HG02678 (cell line): ENCODE data around the gene AFAP1L2.

Experiments
- ATAC-seq: cut with Tn5 transposase; IDR thresholded peaks from one replicate; pipeline ENCODE4 v1.9.1; 2021; ENCODE audit warnings: mild to moderate bottlenecking, moderate library complexity; ENCODE audit not compliant: unreplicated experiment

Gene AFAP1L2

DNA sequence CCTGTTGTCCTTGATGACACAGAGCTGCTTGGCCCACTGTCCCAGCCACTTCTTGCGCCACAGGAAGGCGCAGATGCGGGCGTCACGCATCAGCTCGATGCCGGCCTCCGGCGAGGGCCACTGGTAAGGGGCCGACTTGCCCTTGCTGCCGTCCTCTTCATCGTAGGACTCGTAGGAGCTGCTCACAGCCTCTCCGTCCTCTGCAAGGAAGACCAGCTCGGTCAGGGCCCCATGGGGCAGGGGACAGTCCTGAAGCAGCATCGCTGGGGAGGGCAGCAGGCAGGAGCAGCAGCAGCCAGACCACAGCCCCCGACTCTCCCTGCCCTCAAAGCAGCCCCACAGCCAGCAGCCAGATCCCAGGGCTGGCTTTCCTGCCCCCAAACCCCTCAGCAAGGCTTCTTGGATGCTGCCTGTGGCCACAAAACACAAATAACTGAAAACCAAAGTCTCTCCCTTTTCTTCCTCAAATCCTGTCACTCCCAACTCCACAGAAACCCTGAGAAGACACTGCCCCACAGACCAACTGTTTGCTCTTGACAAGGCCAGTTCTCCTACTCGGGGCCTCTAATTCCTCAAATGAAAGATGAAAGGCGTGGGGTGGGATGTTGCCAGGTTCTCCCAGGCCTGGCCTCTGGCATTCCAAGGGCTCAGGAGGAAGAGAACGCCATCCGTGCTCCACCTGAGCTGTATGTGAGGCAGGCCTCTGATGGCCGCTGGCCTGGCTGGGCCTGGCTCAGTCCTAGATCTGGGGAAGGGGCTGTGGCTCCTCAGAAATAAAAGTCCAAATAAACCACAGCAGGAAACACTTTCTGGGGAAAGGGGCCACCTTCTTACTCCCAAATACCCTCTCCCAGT, 88.5 kb downstream of the AFAP1L2 start:
- no peak for ATAC-seq

DNA sequence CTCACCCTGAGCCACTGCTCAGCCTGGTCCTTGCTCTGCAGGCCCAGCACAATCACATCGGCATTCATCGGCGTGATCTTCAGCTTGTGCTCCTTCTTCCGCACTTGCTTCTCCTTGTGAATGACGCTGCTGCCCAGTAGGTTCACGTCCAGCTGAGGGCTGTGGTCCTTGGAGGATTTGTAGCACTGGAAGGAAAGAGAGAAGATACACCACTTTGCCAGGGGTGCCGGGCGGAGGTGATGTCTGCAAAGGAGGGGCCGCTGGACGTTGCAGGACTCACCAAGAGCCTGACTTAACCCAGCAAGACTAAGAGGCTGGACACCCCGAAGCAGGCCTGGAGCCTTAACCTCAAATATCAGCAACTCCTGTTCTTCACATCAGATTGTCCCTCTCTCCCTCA, 90.4 kb downstream of the AFAP1L2 start:
- ATAC-seq, result no peak

DNA sequence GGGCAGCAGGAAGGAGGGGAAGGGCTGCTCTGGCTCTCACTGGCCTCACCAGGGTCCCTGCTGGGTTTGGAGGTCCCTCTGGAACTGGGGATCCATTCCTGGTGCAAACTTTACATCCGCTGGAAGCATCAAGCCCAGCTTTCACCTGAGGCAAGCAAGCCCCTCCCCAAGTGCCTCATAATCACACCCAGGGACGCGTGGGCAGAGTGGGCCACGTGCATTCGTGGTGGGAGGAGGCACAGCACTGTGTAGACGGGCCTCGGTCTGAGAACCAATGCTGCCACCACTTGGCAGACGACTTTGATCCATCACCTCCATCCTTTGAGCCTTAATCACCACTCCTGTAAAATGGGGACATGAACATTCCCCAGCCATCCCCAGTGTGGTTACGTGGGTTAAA, 91.2 kb downstream of the AFAP1L2 start:
- no peak for ATAC-seq

DNA sequence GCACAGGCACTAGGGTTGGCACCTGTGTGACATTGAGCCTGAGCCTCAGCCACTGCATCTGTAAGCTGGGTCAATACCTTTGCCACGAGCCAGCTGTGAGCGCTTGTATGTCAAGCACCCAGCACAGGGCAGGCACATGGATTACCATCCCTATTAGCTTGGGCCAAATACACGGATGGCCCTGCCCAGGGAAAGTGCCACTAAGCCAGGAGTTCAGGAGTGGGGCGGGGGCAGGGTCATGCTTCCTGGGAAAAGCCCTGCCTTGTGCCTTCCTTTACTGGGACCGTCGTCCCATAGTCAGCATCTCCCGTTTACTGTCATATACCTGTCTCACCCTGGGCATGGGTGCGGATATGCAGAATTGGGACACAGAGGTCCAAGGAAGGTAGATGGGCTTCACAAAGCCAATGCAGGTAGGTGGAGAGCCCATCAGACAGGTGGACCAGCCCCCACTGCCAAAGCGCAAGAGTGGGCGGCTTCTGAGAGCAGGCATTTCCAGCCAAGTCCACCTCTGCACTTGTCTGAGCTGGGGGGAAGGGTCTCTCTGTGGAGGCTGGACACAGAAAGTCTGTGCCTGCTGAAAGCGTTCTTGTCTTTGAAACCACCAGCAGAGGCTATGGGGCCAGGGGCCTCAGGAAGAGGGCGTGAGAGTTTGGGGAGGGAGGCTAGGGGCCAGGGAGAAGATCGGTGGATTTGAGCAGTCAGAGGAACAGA, 92.6 kb downstream of the AFAP1L2 start:
- ATAC-seq, result no peak

DNA sequence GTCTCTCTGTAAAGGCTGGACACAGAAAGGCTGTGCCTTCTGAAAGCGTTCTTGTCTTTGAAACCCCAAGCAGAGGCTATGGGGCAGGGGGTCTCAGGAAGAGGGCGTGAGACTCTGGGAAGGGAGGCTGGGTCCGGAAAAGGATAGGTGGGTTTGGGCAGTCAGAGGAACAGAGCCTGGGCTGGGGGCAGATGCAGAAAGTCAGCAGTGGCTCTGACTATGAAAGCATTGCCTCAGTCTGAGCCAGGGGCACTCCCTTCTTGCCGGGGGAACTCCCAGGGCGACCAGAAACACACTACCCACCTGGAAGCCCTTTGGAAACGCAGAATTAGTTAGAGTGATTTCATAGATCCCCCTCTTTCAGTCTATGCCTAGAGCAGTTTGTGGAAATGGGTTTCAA, 93.3 kb downstream of the AFAP1L2 start:
- ATAC-seq, result no peak

DNA sequence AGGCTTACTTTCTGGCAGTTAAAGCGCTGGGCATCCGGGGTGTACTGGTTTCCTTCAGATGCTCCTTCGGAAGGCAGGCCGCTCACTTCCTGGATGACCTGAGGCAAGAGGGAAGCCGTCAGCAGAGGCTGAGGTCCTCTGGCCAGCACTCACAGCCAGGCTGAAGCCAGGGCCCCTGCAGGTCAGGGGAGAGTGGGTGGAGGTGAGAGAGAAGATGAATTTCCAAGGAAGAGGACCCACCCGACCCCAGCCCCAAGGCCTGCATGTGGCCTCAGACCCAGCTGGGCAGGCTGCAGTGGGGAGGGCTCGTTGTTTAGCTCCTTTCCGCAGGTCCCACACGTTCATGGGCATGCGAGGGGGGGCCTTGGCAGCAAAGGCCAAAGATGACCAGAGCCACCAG, 94.0 kb downstream of the AFAP1L2 start:
- no peak for ATAC-seq

DNA sequence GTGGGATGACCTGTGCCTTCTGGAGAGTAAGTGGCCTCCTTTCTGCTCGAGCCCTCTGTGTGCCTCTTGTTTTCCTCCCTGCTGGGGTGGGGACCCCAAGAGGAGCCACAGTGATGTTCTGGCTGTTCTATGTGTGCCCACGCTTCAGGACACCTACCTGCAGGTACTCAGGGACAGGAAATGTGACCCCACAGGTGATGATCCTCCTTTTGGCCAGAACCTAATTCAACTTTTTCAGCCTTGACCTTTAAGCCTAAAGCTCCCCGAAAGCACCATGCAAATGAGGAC, 95.0 kb downstream of the AFAP1L2 start:
- no peak for ATAC-seq

DNA sequence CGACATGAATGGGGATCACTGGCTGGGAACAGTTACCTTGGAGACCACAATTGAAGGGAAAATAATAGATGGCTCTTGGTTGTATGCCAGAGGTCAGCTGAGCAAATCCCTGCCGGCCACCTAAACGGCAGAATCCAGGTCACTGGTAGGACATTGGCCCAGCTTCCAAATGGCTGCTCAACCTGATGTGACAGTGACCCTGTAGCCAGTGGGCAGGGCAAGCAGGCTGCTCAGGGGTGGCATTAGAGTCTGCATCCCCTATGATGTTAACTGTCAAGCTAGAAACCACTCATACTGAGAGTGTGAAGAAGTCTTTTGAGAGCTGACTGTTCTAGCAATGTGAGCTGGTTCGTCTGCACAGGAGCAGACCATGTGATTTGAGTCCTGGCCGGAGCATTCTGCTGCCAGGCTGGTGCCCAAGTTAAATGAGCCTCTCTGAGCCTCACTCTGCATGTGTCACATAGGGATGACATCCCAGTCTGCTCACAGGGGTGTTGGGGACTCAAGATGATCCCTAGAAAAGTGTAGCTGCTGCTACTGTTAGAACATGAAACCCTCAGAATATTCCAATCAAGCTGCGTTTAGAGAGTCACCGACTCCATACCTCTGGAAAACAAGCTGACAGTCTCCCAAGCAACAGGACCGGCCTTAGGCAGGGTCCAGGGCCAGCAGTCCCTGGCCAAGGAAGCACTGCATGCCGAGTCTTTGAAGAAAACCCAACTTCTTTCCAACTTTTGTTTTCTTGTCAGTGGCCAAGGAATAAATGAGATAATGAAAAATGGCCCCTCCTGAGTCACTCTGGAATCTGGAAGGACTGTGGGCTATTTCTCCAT, 95.6 kb downstream of the AFAP1L2 start:
- no peak for ATAC-seq

DNA sequence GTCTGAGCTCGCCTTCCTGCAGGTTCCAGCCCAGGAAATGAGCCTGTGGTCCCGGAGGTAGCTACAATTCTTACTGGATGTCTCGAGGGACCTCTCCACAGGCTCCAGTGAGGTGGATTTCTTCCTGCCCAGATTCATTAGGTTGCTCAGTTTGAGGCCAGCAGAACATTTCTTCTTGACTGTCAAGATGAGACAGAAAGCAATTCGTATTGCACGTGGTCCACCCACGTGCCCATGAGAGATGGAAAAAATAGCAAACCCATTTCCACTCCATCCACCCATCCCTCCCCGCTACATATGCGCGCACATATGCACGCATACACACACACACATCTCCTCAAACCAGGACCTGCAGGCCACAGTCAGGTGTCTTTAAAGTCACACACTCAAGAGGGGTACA, 96.6 kb downstream of the AFAP1L2 start:
- no peak for ATAC-seq

DNA sequence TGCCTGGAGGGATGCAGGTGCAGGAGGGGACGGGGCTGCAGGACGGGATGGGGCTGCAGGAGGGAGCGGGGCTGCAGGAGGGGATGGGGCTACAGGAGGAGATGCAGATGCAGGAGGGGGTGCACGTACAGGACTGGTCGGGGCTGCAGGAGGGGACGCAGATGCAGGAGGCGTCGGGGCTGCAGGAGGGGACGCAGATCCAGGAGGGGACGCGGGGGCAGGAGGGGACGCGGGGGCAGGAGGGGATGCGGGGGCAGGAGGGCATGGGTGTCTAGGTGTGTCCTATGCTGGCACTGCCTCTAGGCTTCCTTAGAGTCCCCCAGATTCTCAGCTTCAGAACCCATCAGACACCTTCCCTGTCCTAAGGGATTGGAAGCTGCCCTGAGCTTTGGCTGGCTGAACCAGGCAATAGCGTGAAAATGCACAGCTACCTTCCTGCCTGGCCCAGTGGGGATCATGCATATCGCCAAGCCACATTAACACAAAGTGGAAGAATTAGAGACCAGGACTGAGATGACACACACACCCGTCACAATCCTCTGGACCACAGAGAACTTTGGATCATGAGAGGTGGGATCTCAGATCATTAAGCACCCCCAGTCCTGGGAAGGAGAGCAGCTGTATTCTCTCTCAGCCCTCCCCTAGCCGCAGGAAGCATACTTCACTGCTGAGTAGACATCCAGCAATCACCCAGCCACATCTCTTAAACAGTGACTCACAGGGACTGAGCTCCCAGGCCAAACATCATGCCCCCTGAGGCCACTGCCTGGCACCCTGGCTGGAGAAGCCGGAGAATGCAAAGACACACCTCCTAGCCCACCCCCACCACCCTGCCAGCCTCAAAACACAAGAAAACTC, 98.0 kb downstream of the AFAP1L2 start:
- no peak for ATAC-seq

DNA sequence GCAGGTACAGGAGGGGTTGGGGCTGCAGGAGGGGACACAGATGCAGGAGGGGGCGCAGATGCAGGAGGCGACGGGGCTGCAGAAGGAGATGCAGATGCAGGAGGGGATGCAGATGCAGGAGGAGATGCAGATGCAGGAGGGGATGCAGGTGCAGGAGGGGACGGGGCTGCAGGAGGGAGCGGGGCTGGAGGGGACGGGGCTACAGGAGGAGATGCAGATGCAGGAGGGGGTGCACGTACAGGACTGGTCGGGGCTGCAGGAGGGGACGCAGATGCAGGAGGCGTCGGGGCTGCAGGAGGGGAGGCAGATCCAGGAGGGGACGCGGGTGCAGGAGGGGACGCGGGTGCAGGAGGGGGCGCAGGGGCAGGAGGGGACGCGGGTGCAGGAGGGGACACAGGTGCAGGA, 98.8 kb downstream of the AFAP1L2 start:
- ATAC-seq, result no peak

DNA sequence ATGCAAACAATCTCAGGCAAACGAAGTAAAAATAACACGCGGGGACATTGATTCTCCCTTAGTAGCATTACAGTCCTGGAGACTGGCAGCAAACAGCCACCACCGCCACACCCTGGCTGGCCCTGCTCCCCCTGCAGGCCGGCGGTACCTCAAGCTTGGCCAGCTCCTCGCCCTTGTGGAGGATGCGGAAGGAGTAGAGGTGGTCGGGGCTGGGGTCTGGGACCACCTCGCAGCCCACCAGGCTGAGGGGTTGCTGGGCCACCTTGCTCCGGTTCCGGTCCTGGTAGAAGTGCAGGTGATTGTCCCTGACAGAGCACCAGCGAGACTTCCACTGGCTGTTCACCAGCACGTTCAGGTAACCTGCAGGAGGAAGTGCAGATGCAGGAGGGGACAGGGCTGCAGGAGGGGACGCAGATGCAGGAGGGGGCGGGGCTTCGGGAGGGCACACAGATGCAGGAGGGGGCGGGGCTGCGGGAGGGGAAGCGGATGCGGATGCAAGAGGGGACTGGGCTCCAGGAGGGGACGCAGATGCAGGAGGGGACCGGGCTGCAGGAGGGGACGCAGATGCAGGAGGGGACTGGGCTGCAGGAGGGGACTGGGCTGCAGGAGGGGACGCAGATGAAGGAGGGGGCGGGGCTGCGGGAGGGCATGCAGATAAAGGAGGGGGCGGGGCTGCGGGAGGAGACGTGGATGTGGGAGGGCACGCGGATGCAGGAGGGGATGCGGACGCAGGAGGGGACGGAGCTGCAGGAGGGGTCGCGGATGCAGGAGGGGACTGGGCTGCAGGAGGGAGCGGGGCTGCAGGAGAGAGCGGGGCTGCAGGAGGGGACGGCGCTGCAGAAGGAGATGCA, 99.5 kb downstream of the AFAP1L2 start:
- ATAC-seq, result peak; percentile 63

DNA sequence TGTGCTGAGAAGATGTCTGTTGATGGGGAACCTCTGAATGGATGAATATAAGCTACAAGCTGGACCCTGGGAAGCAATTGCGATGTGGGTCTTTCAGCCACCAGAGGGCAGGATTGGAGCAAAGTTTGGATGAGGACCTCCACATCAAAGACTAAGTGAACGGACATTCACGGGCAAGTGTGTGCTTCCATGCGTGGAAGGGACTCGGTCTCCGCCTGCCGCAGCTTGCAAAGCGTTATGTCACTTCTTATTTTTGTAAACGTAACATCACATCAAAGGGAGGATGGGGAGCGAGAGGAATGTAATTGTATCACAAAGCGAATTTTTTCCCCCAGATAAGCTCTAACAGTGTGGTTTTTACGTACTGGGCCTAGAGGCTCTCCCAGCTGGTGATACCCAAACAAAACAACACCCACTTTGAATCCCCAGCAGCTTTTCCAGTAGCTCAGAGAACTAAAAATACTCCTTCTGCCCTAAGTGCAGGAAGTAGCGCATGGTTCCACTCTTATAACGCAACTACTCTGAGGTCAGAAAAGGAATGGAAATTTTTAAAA, 100.2 kb downstream of the AFAP1L2 start:
- ATAC-seq, result peak; percentile 82

DNA sequence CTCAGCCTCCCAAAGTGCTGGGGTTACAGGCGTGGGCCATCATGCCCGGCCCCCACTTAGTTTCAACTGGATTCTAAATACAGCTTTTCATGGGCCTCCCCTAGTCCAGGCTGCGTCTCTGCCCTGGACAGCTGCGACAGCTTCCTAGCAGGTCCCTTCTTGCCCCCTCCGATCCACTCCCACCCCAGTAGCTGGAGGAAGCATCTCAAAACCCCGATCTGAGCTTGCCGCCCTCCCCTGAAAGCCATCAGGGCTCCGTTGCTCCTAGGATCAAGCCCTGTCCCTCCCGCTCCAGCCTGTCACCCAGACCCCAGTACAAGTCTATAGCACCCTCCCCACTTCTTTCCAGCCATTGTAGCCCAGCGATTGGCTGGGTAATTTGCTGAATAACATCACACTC, 100.7 kb downstream of the AFAP1L2 start:
- no peak for ATAC-seq

DNA sequence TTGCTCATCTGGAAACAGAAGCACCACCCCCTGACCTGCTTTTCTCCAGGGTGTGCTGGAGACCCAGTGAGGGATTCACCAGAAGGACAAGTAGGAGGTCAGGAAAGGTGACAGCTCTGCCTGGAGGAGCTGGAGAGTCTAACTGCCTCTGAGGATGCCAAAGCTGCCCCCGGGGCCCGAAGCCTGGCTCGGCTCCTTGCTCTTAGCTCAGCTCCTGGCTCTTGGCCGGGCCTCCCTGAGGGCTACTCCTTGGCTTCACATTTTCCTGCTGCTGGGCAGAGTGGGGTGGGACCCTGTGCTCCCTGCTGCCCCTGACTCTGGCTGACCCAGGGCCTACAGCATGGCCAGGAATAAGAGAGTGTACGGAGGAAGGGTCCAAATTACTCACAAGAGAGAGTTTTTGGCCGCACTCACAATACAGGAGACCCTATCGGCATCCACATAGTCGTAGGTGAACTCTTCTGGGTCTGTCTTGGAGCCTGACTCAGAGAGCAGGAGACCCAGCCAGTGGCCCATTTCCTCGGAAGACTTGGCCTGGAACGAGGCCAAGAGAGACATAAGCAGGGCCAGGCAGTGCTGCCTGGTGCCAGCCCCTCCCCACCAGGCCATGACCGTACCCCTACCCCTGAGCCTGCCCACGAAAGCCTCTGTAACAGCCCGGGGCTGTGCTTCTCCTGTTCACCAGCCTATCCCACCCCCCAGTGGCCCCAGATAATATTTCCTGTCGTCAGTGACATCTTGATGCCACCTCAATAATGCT, 102.2 kb downstream of the AFAP1L2 start:
- ATAC-seq, result no peak

DNA sequence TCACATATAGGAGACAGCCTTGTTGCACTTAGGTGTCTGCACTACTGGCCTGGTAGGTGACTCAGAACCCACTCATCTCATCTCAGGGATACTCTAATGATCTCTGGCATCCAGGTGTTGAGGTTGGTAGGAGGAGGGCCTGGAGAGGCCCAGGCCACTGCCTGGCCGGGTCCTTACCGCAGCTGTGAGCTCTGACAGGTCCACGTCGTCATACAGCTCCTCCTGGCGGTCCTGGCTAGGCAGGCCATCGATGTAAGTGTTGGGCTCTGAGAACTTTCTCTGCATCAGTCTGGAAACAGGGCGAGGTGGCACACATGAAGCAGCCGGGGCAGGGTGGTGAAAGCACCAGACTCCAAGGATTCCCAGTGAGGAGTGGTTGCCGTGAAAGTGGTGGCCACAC, 103.1 kb downstream of the AFAP1L2 start:
- no peak for ATAC-seq

DNA sequence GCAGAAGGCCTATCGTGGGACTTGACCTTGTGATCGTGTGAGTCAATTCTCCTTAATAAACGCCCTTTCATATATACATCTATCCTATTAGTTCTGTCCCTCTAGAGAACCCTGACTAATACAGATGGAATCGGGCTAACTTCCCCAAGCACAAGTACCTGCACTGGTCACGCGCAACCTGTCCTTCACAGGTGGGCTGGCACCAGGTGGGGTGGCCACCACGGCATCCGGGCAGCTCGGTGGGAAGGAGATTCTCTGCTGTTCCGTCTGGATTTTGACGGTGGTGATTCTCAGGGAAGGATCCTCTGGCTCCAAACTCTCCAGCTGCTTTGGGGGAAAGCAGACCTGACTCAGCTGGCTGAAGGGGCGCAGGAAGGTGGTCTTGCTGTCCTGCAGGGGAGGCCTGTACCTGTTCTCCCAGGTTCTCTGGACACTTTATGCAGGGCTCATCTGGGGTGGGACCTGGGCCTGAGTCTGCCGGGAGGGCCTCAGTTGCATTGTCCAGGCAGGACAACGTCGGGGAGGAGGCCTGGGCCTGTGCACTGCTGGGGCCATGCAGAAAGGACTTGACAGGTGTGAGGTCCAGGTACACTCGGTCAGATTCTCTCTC, 104.2 kb downstream of the AFAP1L2 start:
- no peak for ATAC-seq

DNA sequence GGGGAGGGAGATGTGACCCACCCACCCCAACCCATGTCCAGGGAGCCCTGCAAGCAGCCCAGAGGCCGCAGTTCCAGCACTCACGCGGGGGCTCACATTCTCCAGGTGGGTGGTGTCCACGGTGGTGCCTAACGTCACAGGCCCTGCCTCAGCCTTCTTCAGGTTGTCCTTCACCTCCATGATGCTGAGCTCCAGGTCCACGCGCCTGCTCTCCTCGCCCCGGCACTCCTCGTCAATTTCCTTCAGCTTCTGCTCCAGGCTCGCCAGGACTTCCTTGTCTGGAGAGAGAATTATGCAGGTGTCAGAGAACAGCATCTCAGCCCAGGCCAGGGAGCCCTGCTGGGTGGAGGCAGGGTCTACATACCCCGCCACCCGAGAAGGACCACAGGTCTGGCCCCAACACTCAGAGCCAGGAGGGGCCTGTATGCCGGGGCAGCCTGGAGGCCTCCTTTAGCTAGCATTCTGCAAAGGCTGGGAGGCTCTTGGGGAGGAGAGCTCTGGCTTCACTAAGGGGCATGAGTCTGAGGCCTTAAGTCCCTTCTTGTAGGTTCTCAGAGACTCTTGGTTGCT, 107.1 kb downstream of the AFAP1L2 start:
- no peak for ATAC-seq
